Muscle of leg (tissue), 11 donors: ENCODE data around the gene INTS14. TPM values are rescaled to one million over a fixed set of nuclear protein-coding genes. Genes with fewer than 3 reads are reported as not detected.
A peak's percentile ranks its signal among the peaks of the same experiment; 100 is the strongest.

Source experiments
- DNase-seq: peaks from one replicate; pipeline ENCODE4 v3.0.0; 2013
- H3K27ac ChIP-seq: one replicate; pipeline ENCODE4 v1.5.1; 2013; ENCODE audit warnings: mild to moderate bottlenecking, low read length, control low read depth
- H3K27me3 ChIP-seq: one replicate; pipeline ENCODE4 v1.6.1; 2013; ENCODE audit warnings: low read length; ENCODE audit not compliant: control insufficient read depth, insufficient read depth
- H3K36me3 ChIP-seq: one replicate; pipeline ENCODE4 v1.6.1; 2013; ENCODE audit warnings: low read length; ENCODE audit not compliant: control insufficient read depth, insufficient read depth
- H3K4me1 ChIP-seq: one replicate; pipeline ENCODE4 v1.6.1; 2013; ENCODE audit warnings: low read length; ENCODE audit not compliant: control insufficient read depth, insufficient read depth
- H3K4me3 ChIP-seq: one replicate; pipeline ENCODE4 v1.5.1; 2013; ENCODE audit warnings: low read length, control low read depth
- H3K9me3 ChIP-seq: replicated peaks from 2 replicates; pipeline ENCODE4 v1.6.1; 2013; ENCODE audit warnings: low read depth, low read length; ENCODE audit not compliant: control insufficient read depth
- WGBS: methylation state at CpG from one replicate; pipeline ENCODE4 v1.1.5; 2013; ENCODE audit warnings: missing lambda C conversion rate; ENCODE audit not compliant: insufficient coverage; 5-methylcytosine and 5-hydroxymethylcytosine counted together
- polyA plus RNA-seq, 8 donors: library from polyadenylated mRNA; unstranded; fragments of 120-200 nt; gene quantifications; one replicate each; pipeline versions ENCODE4 v1.2.1 to v1.2.3, GENCODE V29; 2013; ENCODE audit warnings: inconsistent platforms in 1 of 8, low replicate concordance in 1 of 8; ENCODE audit not compliant: insufficient read length in 8 of 8, insufficient read depth in 1 of 8
- total RNA-seq: library from RNA; stranded (reverse); fragments of 120-200 nt; gene quantifications from one replicate; pipeline ENCODE4 v1.2.4, GENCODE V29; 2013

The INTS14 gene
- total and polyA plus RNA-seq, 9 donors: 18.0 to 26.8 (median 22.3) TPM

DNA sequence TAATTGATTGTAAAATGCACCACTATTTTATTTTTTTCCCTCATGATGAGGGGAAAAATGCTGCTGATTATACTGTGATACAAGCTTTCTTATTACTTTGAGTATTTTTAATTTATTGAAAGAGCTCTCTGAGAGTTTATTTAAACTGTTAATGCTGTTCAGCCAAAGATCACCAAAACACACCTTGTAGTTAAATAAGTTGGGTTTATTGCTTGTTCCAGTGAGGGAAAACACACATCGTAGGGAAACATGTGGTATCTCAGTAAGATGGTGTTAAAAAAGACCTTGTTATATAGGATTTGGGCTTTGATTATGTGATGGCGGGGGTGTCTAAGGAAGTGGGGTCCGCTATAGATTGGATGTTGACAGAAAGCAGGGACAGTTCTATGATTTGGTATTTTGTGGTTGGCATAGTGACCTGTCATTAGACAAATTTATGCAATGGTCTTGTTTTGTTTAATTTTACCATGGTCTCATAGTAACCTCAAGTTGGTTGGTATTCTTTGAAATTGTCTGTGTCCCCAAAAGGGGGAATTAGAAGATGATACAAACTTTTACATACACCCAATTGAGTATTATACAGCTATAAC, 69.6 kb downstream of the INTS14 start:
- 88% methylated on average over 3 of the region's 3 CpGs for WGBS
- H3K4me3 ChIP-seq: no peak overlapping the region
- no peak for DNase-seq
- no peaks in the 10 kb centered on the region for H3K9me3 ChIP-seq
- H3K27ac ChIP-seq: no peak overlapping the region
- peaks cover 4% of the 10 kb centered on the region for H3K36me3 ChIP-seq
- H3K4me1 ChIP-seq: no peaks in the 10 kb centered on the region
- no peaks in the 10 kb centered on the region for H3K27me3 ChIP-seq

DNA sequence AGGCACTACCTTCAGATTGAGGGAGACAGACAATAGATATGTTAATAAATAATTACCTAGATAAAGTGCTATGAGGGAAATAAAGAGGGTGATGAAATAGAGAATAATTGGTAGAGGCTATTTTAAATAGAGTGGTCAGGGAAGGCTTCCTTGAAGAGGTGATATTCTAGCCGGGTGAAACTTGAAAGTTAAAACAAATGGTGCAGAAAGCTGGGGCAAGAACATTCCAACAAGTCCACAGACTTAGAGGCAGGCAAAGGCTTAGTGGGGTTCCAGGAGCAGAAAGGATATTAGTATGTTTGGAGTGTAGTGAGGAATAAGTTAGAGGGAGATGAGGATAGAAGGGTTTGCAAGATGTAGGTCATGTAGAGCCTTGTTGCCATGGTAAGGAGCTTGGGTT, 70.6 kb downstream of the INTS14 start:
- DNase-seq: no peak
- Histone ChIP-seq H3K4me3 (no peak overlapping the region), H3K27me3 (no peaks in the 10 kb centered on the region), H3K36me3 (peaks cover 4% of the 10 kb centered on the region), H3K4me1 (no peaks in the 10 kb centered on the region), H3K27ac (no peak overlapping the region), H3K9me3 (no peaks in the 10 kb centered on the region)
- 94% methylated on average over 1 of the region's 1 CpG for WGBS

DNA sequence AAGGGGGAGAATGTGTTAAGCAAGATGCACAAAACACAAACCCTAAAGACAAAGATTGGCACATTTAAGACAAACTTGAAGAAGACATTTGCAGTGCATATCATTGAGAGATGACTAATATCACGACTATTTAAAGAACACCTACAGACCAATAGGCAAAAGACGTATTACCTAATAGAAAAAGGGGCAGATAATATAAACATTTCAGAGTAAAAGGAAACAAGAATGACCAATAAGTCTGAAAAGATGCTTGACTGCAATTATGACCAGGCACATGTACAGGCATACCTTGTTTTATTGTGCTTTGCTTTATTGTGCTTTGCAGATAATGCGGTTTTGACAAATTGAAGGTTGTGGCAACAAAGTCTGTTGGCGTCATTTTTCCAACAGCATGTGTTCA, 75.7 kb downstream of the INTS14 start:
- Histone ChIP-seq H3K9me3 (no peaks in the 10 kb centered on the region), H3K4me1 (peaks cover 3% of the 10 kb centered on the region), H3K27ac (no peak overlapping the region), H3K4me3 (no peak overlapping the region), H3K27me3 (no peaks in the 10 kb centered on the region), H3K36me3 (peaks cover 4% of the 10 kb centered on the region)
- no CpG with 5 or more reads among the region's 4 CpGs for WGBS
- DNase-seq: no peak

DNA sequence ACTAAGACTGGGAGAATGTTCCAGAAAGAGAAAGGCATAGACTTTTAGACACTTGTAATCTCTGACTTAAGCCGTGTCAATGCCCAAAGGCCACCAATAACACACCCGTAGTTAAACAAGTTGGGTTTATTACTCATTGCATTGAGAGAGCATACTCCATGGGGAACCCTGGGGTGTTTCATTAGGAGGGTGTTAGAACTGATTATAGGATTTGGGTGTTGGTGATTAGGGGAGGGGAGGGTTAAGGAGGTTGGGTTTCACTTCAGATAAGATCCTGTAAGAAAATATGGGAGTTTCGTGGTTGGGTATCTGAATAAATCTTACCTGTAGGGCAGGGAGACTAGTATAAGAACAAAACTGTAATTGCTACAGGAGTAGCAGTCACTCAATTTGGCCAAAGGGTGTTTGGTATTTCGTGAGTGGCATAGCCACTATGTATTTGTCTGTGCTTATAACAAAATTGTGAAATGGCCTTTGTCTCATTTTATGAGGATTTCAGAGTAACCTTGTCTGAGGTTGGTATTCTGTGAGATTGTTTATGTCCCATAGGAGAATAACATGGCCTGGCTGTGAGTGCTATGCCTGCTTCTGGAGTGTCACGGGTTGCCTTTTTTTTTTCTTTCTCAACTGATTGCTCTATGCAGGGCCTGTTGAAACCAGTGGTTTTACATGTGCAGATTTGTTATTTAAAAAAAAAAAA, 77.7 kb downstream of the INTS14 start:
- Histone ChIP-seq H3K4me3 (no peak overlapping the region), H3K36me3 (peaks cover 4% of the 10 kb centered on the region), H3K27ac (no peak overlapping the region), H3K4me1 (peaks cover 6% of the 10 kb centered on the region), H3K9me3 (no peaks in the 10 kb centered on the region), H3K27me3 (no peaks in the 10 kb centered on the region)
- no CpG with 5 or more reads among the region's 5 CpGs for WGBS
- no peak for DNase-seq

DNA sequence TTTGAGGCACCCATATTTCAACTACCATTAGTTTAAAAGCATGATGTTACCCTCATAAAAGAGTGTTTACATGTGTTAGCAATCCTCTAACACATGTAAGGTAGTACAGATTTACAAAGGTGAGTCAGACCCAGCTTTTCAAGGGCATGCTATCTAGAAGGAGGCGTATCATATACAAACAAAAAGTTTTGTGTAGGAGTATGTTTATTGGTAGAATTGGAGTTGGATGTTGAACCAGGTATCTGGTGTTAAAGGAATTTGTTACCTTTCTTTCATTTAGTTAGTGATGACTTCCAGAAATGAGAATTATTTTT, 78.2 kb downstream of the INTS14 start:
- no peaks in the 10 kb centered on the region for H3K27me3 ChIP-seq
- H3K36me3 ChIP-seq: peaks cover 4% of the 10 kb centered on the region
- no peak overlapping the region for H3K27ac ChIP-seq
- no peak for DNase-seq
- H3K4me3 ChIP-seq: no peak overlapping the region
- H3K9me3 ChIP-seq: no peaks in the 10 kb centered on the region
- WGBS: no CpG with 5 or more reads among the region's 1 CpG
- H3K4me1 ChIP-seq: peaks cover 6% of the 10 kb centered on the region

DNA sequence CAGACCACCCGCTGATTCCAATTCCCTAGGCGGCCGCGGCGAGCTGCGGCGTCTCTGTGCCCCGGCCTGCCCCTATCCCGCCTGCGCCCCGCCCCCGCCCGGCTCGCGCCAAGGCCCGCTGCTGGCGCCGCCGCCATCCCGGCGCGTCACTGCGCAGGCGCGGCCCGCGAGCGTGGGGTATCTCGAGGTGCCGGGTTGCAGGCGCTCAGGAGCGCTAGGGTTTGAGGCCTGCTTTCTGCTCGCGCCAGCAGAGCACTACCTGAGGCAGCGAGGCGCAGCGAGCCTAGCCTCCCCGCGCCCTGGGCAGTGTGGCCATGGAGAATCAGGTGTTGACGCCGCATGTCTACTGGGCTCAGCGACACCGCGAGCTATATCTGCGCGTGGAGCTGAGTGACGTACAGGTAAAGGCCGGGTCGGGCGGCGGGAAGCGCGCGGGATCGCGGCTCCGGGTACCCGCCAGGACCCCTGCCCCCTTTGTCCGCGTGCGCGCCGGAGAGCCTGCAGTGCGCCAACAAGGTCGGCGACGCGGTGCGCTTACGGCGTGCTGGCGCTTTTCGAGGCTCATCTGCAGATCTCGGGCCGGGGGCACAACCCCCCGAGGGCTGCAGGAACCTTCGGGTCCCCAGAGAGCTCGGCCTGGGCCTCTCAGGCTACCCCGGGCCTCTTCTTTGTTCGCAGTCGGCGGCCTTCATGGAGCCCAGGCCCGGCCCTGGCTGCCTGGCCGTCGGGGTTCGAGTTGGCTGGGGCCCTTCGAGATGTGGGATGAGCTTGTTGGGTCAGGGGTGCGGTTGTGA, 80.4 kb downstream of the INTS14 start, which contains the start of gene HACD3:
TSS of gene HACD3 (plus strand) at position 146 of the 794 bp plus-strand sequence. CDS start at position 315, 169 bp downstream.
- Histone ChIP-seq H3K4me1 (peaks cover 6% of the 10 kb centered on the region), H3K27ac (peak within 1 kb of the TSS; percentile 83), H3K4me3 (peak within 1 kb of the TSS; percentile 91), H3K36me3 (no peaks in the 10 kb centered on the region), H3K27me3 (no peaks in the 10 kb centered on the region), H3K9me3 (no peaks in the 10 kb centered on the region)
- under 1% methylated on average over 87 of the region's 88 CpGs for WGBS
- peak; percentile 88 for DNase-seq

DNA sequence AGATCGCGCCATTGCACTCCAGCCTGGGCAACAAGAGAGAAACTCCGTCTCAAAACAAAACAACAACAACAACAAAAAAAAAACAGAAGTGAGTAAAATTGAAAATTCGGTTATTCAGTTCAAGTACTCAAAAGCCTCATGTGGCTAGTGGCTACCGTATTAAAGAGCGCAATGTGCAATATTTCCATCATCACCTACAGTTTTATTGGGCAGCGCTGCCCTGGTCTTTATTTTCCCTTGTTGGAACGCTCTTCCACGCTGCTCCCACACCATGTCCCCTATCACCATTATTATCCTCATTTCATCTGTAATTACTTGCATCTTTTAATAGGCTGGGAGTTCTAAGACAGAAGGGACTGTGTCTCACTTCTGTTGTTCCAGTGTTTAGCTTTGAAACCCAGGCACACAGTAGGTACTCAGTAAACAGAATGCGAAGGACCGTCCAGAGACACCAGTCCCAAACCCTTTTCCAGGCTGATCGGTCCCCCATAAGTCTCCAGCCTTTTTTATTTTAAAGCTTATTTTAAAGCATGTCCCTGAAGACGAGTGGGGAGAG, 81.1 kb downstream of the INTS14 start:
- WGBS: 14% methylated on average over 5 of the region's 13 CpGs
- H3K36me3 ChIP-seq: no peaks in the 10 kb centered on the region
- peaks cover 6% of the 10 kb centered on the region for H3K4me1 ChIP-seq
- H3K4me3 ChIP-seq: peak overlapping the region; percentile 91
- H3K27ac ChIP-seq: peak overlapping the region; percentile 79
- H3K9me3 ChIP-seq: no peaks in the 10 kb centered on the region
- DNase-seq: no peak
- H3K27me3 ChIP-seq: no peaks in the 10 kb centered on the region

Other genes with a start within 250 kb of the INTS14 start
- 1.8 TPM for gene IGDCC3, start 233.1 kb downstream of the INTS14 start, total RNA-seq
- 1 to 10 TPM; 2.1 to 3.6 (median 2.6) TPM for gene IGDCC3, start 233.1 kb downstream of the INTS14 start, polyA plus RNA-seq
- 28.6 TPM for gene IGDCC4, start 188.2 kb downstream of the INTS14 start, total RNA-seq
- 100 to 1,000 TPM in 1 of 8 donors, 10 to 100 TPM in 7; 67.7 to 103 (median 86.5) TPM for gene IGDCC4, start 188.2 kb downstream of the INTS14 start, polyA plus RNA-seq
- 22.8 TPM for gene DPP8, start 93.4 kb downstream of the INTS14 start, total RNA-seq
- 10 to 100 TPM; 14.4 to 23.2 (median 20.3) TPM for gene DPP8, start 93.4 kb downstream of the INTS14 start, polyA plus RNA-seq
- gene HACD3, start 80.7 kb downstream of the INTS14 start, total RNA-seq: 50.0 TPM
- gene HACD3, start 80.7 kb downstream of the INTS14 start, polyA plus RNA-seq: 10 to 100 TPM; 40.0 to 58.2 (median 45.1) TPM
- 5.5 TPM for gene SLC24A1, start 10.8 kb upstream of the INTS14 start, total RNA-seq
- gene SLC24A1, start 10.8 kb upstream of the INTS14 start, polyA plus RNA-seq: 10 to 100 TPM in 1 of 8 donors, 1 to 10 TPM in 7; 6.0 to 13.5 (median 7.8) TPM
- 19.5 TPM for gene DENND4A, start 181.2 kb upstream of the INTS14 start, total RNA-seq
- 10 to 100 TPM in 6 of 8 donors, 1 to 10 TPM in 2; 8.6 to 13.7 (median 11.4) TPM for gene DENND4A, start 181.2 kb upstream of the INTS14 start, polyA plus RNA-seq